Peyer's patch (tissue), 4 donors: ENCODE measurements around the gene KSR2. TPM values are rescaled to one million over a fixed set of nuclear protein-coding genes. Genes with fewer than 3 reads are reported as not detected.
"Not testable (repeated sequence)": the region's sequence is repeated elsewhere in the genome, so short reads cannot be mapped to it uniquely, and the experiment has no call there.

ENCODE experiments used
- DNase-seq, 3 donors: peaks; one replicate each; pipeline ENCODE4 v3.0.0-alpha.2; 2017 to 2019
- H3K27ac ChIP-seq, 4 donors: fragments of 200-600 bp; sonication (generic); one replicate each; pipeline ENCODE4 v1.5.1; 2016 to 2019
- H3K27me3 ChIP-seq, 2 donors: fragments of 200-600 bp; sonication (generic); one replicate each; pipeline ENCODE4 v1.5.1; 2019
- H3K36me3 ChIP-seq, 3 donors: fragments of 200-600 bp; sonication (generic); one replicate each; pipeline ENCODE4 v1.5.1; 2016 to 2019
- H3K4me1 ChIP-seq, 4 donors: fragments of 200-600 bp; sonication (generic); one replicate each; pipeline ENCODE4 v1.5.1; 2016 to 2019
- H3K4me3 ChIP-seq, 4 donors: fragments of 200-600 bp; sonication (generic); 1 replicate in 3 of 4; 2 replicates in 1 of 4; pipeline ENCODE4 v1.5.1; 2016 to 2019; ENCODE audit warnings: mild to moderate bottlenecking in 1 of 4
- H3K9me3 ChIP-seq, 4 donors: fragments of 200-600 bp; sonication (generic); one replicate each; pipeline ENCODE4 v1.5.1; 2016 to 2019; ENCODE audit warnings: mild to moderate bottlenecking in 1 of 4
- CTCF ChIP-seq, 6 experiments: fragments of 450-650 bp in 4 of 6; fragments of 200-600 bp in 2 of 6; sonication (generic) in 1 of 6; IDR thresholded peaks; one replicate each; pipeline ENCODE4 v1.5.1; 2017 to 2019; ENCODE audit warnings: antibody characterized with exemption in 6 of 6, mild to moderate bottlenecking in 3 of 6, moderate library complexity in 1 of 6
- POLR2A ChIP-seq, 2 donors: fragments of 450-650 bp; IDR thresholded peaks; one replicate each; pipeline ENCODE4 v1.5.1; 2017; ENCODE audit warnings: antibody characterized with exemption in 2 of 2, mild to moderate bottlenecking in 2 of 2, moderate library complexity in 2 of 2
- total RNA-seq, 4 donors: library from RNA; depleted of rRNA; stranded (reverse); fragments of >200 nt; gene quantifications; one replicate each; pipeline ENCODE4 v1.1.0, GENCODE V29; 2016

Gene KSR2
- total RNA-seq, 4 donors from 2014 or later = 0.27 to 0.53 (median 0.28) TPM; not detected in 1

DNA sequence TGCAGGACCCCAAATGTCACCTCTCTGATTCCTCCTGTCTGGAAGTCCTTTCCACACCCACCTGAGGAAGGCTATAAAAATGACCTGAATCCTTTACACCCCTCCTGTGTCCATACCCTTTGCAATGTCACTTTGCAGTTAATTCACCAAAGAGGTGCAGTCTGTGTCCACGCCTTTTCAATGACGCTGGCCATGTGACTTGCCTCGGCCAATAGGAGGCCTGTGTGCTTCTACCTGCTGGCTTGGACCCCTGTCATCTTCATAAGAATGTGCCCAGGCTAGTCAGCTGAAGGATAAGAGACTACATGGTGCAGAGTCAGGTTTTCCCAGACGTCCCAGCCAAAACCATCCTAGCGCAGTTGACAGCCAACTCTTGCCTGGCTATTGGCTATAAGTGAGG, 101.4 kb downstream of the KSR2 start:
- Histone ChIP-seq H3K27ac (no peak overlapping the region), H3K36me3 (no peaks in the 10 kb centered on the region), H3K27me3 (no peaks in the 10 kb centered on the region), H3K9me3 (no peaks in the 10 kb centered on the region), H3K4me1 (no peaks in the 10 kb centered on the region), H3K4me3 (no peak overlapping the region)
- no peak for TF ChIP-seq CTCF (IDR thresholded peaks at IDR 0.05)
- TF ChIP-seq POLR2A (IDR thresholded peaks at IDR 0.05) = no peak
- no peak for DNase-seq

DNA sequence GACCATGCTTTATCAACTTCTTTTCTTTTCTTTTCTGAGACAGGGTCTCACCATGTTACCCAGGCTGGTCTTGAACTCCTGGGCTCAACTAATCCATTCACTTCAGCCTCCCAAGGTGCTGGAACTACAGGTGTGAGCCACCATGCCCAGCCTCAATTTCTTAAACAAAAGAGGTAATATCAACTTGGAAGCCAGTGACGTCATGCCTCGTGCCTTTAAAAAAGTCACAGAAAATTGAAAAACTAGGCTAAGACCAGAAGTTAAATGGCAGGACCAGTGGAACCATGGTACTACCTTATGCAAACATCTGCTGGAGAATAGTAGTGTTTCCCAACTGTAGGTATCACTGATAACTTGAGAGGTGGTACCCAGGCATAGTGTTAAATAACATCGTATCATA, 103.3 kb downstream of the KSR2 start:
- Histone ChIP-seq H3K36me3 (no peaks in the 10 kb centered on the region), H3K9me3 (no peaks in the 10 kb centered on the region), H3K27me3 (no peaks in the 10 kb centered on the region), H3K27ac (no peak overlapping the region), H3K4me1 (no peaks in the 10 kb centered on the region), H3K4me3 (no peak overlapping the region)
- TF ChIP-seq POLR2A (IDR thresholded peaks at IDR 0.05) (no peak), CTCF (IDR thresholded peaks at IDR 0.05) (no peak)
- no peak for DNase-seq

- TF ChIP-seq CTCF (IDR thresholded peaks at IDR 0.05) (no peak), POLR2A (IDR thresholded peaks at IDR 0.05) (no peak)
These were observed 105.6 kb downstream of the KSR2 start for GRCh38 chr12:117863002-117863709.

DNA sequence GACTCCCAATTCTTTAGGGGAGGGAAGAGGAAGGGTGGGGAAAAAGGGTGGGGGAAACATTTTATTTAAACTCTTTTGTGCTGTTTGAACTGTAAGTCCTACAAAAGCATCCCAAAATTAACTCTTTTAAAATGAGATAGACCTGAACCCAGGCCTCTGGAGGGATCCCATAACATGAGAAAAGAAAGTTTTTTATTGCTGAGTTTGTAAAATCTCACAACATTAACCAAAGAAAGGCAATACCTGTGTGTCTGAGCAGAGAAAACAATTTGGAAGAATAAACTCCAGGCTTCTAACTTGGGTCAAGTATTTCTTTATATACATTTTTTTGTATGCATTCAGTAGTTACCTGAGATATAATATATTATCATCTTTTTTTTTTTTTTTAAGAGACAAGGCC, 107.1 kb downstream of the KSR2 start:
- no peak overlapping the region for H3K27ac ChIP-seq
- no peak for DNase-seq
- TF ChIP-seq POLR2A (IDR thresholded peaks at IDR 0.05) (no peak), CTCF (IDR thresholded peaks at IDR 0.05) (no peak)
- H3K9me3 ChIP-seq = no peaks in the 10 kb centered on the region
- H3K4me1 ChIP-seq = no peaks in the 10 kb centered on the region
- H3K4me3 ChIP-seq = no peak overlapping the region
- H3K27me3 ChIP-seq = no peaks in the 10 kb centered on the region
- H3K36me3 ChIP-seq = no peaks in the 10 kb centered on the region

More at GRCh38 chr12:117863002-117863709, 105.6 kb downstream of the KSR2 start:
- Histone ChIP-seq H3K4me3 (no peak overlapping the region), H3K36me3 (no peaks in the 10 kb centered on the region), H3K4me1 (no peaks in the 10 kb centered on the region), H3K9me3 (no peaks in the 10 kb centered on the region), H3K27me3 (no peaks in the 10 kb centered on the region), H3K27ac (no peak overlapping the region)
- DNase-seq = no peak

DNA sequence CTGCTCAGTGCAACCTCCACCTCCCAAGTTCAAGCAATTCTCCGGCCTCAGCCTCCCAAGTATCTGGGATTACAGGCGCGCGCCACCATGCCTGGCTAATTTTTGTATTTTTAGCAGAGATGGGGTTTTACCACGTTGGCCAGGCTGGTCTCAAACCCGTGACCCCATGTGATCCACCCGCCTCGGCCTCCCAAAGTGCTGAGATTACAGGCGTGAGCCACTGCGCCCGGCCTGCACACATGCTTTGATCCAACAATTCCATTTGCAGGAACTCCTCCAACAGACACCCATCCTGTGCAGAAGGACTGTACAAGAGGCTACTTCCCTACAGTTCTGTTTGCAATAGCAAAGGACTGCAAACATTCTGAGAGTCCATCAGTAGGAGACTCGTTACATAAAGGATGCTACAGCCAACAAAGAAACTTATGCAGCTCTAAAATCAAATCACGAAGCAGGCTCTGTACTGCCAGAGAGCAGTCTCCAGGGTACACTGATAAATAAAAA, 108.0 kb downstream of the KSR2 start:
- H3K4me3 ChIP-seq, DNase-seq, H3K36me3 ChIP-seq, H3K27ac ChIP-seq, H3K4me1 ChIP-seq, H3K27me3 ChIP-seq, H3K9me3 ChIP-seq: not testable (repeated sequence)

DNA sequence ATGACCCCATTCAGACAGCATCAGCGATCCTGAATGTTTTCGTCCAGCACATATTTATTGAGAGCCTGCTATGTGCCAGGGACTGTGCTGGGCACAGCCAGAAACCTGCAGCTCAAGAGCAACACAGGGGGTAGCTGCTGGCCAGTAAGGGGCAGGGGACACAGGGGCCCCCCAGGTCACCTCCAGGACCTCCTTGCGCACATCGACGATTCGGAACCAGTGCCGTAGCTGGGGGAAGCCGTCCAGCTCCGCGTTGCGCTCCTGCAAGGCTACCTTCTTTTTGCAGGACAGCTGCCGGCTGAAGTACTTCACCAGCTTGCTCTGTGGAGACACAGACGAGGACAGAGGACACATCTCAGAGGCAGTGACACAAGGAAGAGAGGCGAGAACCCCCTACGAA, 108.7 kb downstream of the KSR2 start:
- TF ChIP-seq CTCF (IDR thresholded peaks at IDR 0.05) (no peak), POLR2A (IDR thresholded peaks at IDR 0.05) (no peak)
- H3K36me3 ChIP-seq = no peaks in the 10 kb centered on the region
- no peak overlapping the region for H3K4me3 ChIP-seq
- no peaks in the 10 kb centered on the region for H3K4me1 ChIP-seq
- H3K27ac ChIP-seq = no peak overlapping the region
- no peaks in the 10 kb centered on the region for H3K9me3 ChIP-seq
- H3K27me3 ChIP-seq = no peaks in the 10 kb centered on the region
- DNase-seq = no peak
